Activated naive CD4-positive, alpha-beta T cell (primary cell): ENCODE data around the gene MAP3K9.
A peak's percentile ranks its signal among the peaks of the same experiment; 100 is the strongest.
"Not testable (repeated sequence)": the region's sequence is repeated elsewhere in the genome, so short reads cannot be mapped to it uniquely, and the experiment has no call there.

Experiments
- DNase-seq, 4 experiments: peaks; one replicate each; lab custom pipeline; 2025; lab: John Stamatoyannopoulos, UW

The MAP3K9 gene

DNA sequence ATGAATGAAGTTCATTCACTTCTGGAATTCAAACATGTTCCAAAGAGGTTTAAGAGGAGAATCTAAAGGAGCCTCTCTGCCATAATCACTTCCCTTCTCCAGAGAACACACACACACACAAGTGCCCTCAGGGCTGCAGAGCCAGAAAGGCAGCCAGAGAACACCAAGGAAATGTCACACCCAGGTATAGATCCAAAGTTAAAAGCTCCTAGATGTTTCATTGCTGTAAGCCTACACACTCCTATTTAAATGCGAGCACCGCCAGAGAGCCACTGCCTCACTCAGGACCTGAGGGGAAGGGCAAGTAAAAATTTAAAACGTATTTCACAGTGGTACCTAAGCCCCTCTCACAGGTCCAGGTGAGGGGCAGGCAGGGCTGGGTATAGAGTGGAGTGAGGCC, 85.2 kb downstream of the MAP3K9 start:
- no peak for DNase-seq

DNA sequence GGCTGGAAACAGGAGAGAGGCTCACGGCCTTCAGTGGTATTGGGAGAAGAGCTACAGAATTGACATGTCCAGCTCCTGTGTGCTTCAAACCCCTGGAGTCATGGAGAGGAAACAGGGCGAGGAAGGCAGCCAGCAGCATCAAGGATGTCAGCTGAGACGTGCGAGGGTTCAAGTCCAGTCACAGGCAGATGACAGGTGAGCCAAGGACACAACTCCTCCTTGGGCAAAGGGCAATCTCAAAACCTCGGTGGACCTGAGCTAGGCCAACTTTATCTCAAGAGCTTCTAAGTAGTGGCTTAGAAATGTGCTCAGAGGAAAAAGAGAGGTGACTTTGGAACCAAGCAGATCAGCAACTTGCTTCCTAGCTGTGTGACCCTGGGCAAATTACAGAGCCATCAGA, 86.0 kb downstream of the MAP3K9 start:
- no peak for DNase-seq

GRCh38 chr14:70722418-70722817, 86.9 kb downstream of the MAP3K9 start:
- DNase-seq = no peak

- DNase-seq = no peak
These were observed 87.8 kb downstream of the MAP3K9 start for GRCh38 chr14:70721542-70721941.

DNA sequence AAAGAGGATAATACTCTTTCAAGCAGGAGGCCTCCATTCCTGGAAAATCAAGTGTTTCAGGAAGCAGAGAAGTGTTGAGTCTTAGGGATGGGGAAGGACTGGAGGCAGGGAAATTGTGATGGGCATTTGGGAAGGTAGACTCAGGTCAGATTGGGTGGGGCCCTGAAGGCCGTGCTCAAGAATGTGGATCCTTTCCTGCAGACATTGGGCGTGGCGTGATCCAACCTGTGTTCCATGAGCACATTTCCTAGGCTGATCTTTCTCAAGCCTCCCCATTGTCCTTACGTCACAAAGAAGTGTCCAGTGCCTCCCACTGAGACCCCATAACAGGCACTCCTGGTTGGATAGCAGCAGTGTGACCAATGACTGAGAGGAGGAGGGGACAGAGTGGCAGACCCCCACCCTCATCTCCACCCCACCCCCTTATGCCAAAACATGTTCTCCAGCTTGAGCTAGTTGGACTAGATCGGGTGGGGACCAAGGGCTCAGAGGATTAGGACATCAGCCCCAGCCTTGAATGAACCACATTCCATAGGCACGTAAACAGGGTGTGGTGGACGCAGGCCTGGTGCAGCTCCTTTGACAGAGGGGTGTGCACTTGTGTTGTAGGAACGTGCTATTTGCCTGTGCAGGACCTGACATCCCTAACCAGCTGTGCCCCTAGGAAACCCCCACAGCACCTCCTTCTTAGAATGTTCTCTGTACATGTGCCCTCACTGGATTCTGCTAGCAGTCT, 90.8 kb downstream of the MAP3K9 start:
- DNase-seq = no peak

GRCh38 chr14:70716958-70717357, 92.4 kb downstream of the MAP3K9 start:
- DNase-seq = no peak

- no peak for DNase-seq
These were observed 92.8 kb downstream of the MAP3K9 start for GRCh38 chr14:70716483-70716882.

DNA sequence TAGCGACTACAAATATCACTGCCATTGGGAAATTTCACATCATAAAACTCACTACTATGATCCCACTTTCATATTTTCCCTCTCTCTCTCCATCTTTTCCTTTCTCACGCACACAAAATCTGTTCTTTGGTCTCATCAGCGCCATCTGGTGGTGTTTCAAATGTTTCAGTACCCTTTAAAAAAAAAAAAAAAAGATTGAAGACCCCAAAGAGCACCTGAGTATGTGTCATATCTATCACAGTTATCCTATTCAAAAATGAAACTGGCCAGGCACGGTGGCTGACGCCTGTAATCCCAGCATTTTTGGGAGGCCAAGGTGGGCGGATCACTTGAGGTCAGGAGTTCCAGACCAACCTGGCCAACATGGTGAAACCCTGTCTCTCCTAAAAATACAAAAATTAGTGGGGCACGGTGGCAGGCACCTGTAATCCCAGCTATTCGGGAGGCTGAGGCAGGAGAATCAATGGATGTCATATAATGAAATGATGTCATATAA, 95.2 kb downstream of the MAP3K9 start:
- peak in 2 of 4 experiments; percentile 2 to 16 for DNase-seq

DNA sequence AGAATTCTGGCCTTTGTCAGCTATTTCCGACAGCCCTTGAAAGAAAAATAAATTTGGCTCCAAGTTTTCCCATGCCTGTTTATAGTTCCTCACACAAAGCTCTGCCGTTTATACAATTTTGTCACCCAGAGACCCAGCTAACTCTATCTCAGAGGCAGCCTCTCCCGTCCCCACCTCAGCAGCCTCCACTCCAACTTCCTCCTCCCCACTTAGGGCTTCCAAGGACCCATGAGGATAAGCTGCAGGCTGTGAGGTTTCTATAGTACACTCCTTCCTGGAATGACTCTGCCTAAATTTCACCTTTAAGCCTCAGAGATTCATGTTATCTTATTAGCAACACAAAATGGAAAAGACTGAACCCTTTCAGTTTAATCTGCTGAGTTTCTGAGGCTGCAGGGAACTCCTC, 95.8 kb downstream of the MAP3K9 start:
- DNase-seq = no peak

DNA sequence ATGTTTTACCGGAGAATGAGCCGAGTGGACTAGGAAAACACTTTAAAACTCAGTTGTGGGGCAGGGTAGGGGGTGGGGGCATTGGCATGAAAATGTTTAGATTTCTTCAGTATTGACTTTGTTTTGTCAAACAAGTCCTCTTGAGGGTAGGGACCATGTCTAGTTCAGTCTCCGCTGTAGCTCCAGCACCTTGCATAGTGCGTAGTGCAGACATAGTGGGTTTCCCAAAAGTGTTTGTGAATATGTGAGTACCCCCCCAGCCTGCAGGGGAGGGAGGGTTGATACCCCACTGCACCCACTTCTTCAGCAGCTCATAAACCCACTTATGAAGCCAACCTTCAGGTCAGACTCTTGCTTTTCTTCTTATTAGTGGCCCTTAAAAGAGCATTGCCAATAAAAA, 96.2 kb downstream of the MAP3K9 start:
- DNase-seq = no peak

DNA sequence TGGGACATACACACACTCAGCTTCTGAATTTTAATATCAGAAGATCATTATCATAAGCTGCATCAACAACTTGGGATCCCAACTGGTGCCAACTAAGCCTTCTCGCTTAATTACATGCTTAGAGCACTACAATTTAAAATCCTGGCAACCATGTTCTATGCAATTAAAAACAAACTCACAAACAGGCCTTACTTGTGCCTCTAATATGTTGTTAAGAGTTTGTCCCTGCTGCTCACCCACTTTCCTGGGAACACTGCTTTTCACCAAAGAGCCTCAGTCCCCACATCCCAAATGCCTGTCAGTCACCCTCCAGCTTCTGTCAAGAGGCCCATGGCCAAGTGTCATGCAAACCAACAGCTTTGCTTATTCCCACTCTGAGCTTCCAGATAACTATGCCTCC, 97.9 kb downstream of the MAP3K9 start:
- DNase-seq = no peak

- no peak for DNase-seq
These were observed 99.5 kb downstream of the MAP3K9 start for GRCh38 chr14:70709726-70710382.

DNA sequence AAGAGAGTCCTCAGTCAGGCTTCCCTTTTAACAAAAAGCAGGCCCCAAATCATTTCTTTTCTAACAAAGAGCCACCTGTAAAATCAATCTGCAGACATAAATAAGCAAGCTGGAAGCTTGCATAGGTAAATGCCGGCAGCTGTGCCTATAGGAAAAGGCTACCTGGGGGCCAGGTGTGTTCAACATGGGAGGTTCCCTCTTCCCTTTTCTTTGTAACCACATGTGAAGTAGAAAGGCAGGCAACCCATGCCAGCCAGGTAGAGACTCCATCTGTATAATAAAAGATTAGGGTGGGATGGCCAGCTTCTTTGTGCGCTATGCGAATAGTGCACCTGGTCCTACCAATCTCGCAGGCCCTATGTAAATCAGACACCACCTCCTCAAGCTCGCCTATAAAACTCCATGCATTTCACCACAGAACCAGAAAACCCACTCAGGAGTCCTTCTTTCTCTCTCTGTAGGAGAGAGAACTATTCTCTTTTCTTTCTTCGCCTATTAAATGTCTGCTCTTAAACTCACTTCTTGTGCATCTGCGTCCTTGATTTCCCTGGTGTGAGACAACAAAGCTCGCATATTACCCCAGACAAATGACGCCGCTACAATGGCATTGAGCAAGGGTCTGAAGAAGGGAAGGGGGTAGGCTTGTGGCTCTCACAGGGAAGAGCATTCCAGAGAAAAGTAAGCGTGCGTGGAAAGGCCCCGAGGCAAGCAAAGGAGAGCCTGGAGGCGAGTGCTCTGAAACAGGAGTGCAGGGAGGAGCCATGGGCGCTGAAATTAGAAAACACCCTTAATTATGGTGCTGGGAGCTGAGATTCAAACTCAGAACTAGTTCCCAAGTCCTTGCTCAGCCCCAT, 100.4 kb downstream of the MAP3K9 start:
- no peak for DNase-seq

GRCh38 chr14:70707138-70708038, 101.9 kb downstream of the MAP3K9 start:
- DNase-seq = no peak

GRCh38 chr14:70706177-70706576, 103.1 kb downstream of the MAP3K9 start:
- DNase-seq = no peak

- DNase-seq = no peak
These were observed 104.4 kb downstream of the MAP3K9 start for GRCh38 chr14:70704960-70705359.

- DNase-seq = not testable (repeated sequence)
These were observed 105.6 kb downstream of the MAP3K9 start for GRCh38 chr14:70703621-70704168.

DNA sequence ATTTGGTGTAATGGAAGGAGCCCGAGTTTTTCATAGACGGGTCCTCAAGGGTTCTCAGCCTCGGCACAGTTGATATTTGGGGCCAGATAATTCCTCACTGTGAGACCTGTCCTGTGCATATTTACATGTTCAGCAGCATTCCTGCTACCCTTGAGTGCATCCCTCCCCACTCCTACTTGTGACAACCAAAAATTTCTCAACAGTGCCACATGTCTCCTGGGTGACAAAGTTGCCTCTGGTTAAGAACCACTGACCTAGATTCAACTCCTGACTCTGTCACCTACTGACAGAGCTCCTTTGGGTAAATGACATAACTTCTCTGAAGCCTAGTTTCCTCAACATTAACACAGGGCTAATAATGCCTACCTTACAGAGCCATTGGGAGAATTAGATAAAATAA, 107.2 kb downstream of the MAP3K9 start:
- no peak for DNase-seq

GRCh38 chr14:70701610-70702009, 107.7 kb downstream of the MAP3K9 start:
- no peak for DNase-seq

DNA sequence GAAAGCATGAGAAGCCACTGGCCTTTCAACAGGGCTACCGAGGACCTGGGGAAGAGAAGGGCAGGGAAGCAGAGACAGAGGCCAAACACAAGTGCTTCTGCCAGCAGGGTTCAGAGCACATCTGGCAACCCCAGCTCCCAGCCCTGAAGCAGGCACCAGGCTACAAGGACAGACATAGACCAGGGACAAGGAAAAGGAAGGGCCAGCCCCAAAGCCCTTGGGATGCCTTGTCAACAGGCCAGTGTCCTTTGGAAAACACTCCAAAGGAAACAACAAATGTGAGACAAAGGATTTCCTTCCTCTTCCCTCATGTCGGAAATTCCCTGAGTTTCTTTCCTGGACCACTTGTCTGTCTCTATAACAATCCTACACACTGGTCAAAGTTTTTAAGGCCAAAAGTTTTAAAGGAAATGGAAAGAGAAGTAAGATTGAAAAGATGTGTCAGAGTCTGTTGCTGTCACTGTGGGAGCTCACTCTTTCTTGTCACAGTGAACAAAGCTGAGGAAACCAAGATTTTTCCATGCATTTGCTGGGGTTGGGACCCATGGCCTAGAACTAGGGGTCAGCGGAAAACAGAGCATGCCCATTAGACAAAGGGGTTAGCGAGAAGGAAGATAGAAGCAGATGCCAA, 108.2 kb downstream of the MAP3K9 start:
- no peak for DNase-seq

DNA sequence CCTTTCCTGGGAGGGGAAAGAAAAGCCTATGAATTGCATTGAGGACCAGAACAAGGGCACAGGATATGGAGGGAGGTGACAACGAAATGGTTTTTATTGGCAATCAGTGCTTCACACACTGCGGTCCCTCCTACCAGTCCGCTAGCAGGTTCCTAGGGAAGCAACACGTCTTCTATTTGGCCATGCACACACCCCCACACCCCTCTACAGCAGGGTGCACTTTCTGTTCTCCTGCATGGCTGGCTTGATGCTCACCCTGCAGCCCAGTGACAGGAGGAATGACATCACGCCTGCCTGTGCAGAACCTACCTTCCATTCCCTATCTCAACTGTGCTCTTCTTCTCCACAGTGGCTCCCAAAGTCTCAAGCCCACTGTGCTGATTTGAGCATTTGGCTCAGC, 109.7 kb downstream of the MAP3K9 start:
- DNase-seq = no peak
